HEK293T (cell line): ENCODE measurements around the gene CLDN6.

ENCODE experiments used
- CTCF ChIA-PET: fragments of 350-600 bp; formaldehyde crosslinking; extraction: SDS; loops from one replicate; lab custom pipeline; 2021; ENCODE audit warnings: antibody characterized with exemption, inconsistent platforms; lab: Yijun Ruan, JAX
- POLR2A ChIA-PET: fragments of 350-600 bp; formaldehyde crosslinking; extraction: SDS; loops from one replicate; lab custom pipeline; 2020; ENCODE audit warnings: antibody characterized with exemption, inconsistent platforms; lab: Yijun Ruan, JAX
- DNase-seq: peaks from one replicate; pipeline ENCODE4 v3.0.0; 2012; ENCODE audit warnings: mixed read lengths; ENCODE audit errors: extremely low spot score
- ARNT ChIP-seq: fragments of 450-650 bp; IDR thresholded peaks from 2 replicates; pipeline ENCODE4 v1.6.1; 2017; ENCODE audit warnings: mild to moderate bottlenecking
- BHLHE40 ChIP-seq: fragments of 450-650 bp; IDR thresholded peaks from 2 replicates; pipeline ENCODE4 v1.6.1; 2016; ENCODE audit warnings: mild to moderate bottlenecking, moderate library complexity, borderline replicate concordance
- CTBP1 ChIP-seq: fragments of 450-650 bp; IDR thresholded peaks from 2 replicates; pipeline ENCODE4 v1.6.1; 2016; ENCODE audit warnings: borderline replicate concordance
- ELF4 ChIP-seq: fragments of 450-650 bp; IDR thresholded peaks from 2 replicates; pipeline ENCODE4 v1.6.1; 2017; ENCODE audit warnings: antibody characterized with exemption
- FOXA1 ChIP-seq: fragments of 450-650 bp; IDR thresholded peaks from 2 replicates; pipeline ENCODE4 v1.6.1; 2016; ENCODE audit warnings: mild to moderate bottlenecking
- FOXK2 ChIP-seq: fragments of 450-650 bp; IDR thresholded peaks from 2 replicates; pipeline ENCODE4 v1.6.1; 2016; ENCODE audit warnings: mild to moderate bottlenecking
- FOXM1 ChIP-seq: fragments of 450-650 bp; IDR thresholded peaks from 2 replicates; pipeline ENCODE4 v1.6.1; 2017; ENCODE audit warnings: mild to moderate bottlenecking, borderline replicate concordance
- HDGF ChIP-seq: fragments of 450-650 bp; IDR thresholded peaks from 2 replicates; pipeline ENCODE4 v1.6.1; 2017; ENCODE audit warnings: antibody characterized with exemption, borderline replicate concordance
- L3MBTL2 ChIP-seq: fragments of 450-650 bp; conservative IDR thresholded peaks from 2 replicates; pipeline ENCODE4 v1.6.1; 2016; ENCODE audit warnings: mild to moderate bottlenecking
- LEF1 ChIP-seq: fragments of 450-650 bp; IDR thresholded peaks from 2 replicates; pipeline ENCODE4 v1.6.1; 2017; ENCODE audit warnings: mild to moderate bottlenecking, borderline replicate concordance
- NFRKB ChIP-seq: fragments of 450-650 bp; IDR thresholded peaks from 2 replicates; pipeline ENCODE4 v1.6.1; 2016; ENCODE audit warnings: mild to moderate bottlenecking, moderate library complexity
- PKNOX1 ChIP-seq: fragments of 450-650 bp; IDR thresholded peaks from 2 replicates; pipeline ENCODE4 v1.6.1; 2016
- SP1 ChIP-seq: fragments of 450-650 bp; IDR thresholded peaks from 2 replicates; pipeline ENCODE4 v1.6.1; 2017
- SUZ12 ChIP-seq: fragments of 450-650 bp; IDR thresholded peaks from 2 replicates; pipeline ENCODE4 v1.6.1; 2016; ENCODE audit warnings: mild to moderate bottlenecking
- TARDBP ChIP-seq: fragments of 450-650 bp; IDR thresholded peaks from 2 replicates; pipeline ENCODE4 v1.6.1; 2016
- ZNF384 ChIP-seq: fragments of 450-650 bp; IDR thresholded peaks from 2 replicates; pipeline ENCODE4 v1.6.1; 2016

CLDN6 gene

GRCh38 chr16:3019594-3020246 lies 1.7 kb upstream of the CLDN6 start:
- TF ChIP-seq L3MBTL2: no peak
- TF ChIP-seq FOXA1: no peak
- no peak for TF ChIP-seq BHLHE40
- no peak for TF ChIP-seq FOXM1
- TF ChIP-seq CTBP1: no peak
- TF ChIP-seq ZNF384: no peak
- no peak for TF ChIP-seq ELF4
- TF ChIP-seq TARDBP: no peak
- TF ChIP-seq HDGF: no peak
- no peak for TF ChIP-seq ARNT
- TF ChIP-seq NFRKB: no peak
- TF ChIP-seq PKNOX1: no peak
- TF ChIP-seq SUZ12: no peak
- TF ChIP-seq SP1: no peak
- TF ChIP-seq FOXK2: no peak
- no peak for TF ChIP-seq LEF1
- DNase-seq: no peak
- CTCF ChIA-PET: interaction anchor here (0.5 to 4.5 kb wide), 4 partner anchors 8 to 98 kb away, joined by 3 to 38 read pairs (median 6); no protein-coding TSS in a partner anchor
- POLR2A ChIA-PET: interaction anchor here (0.6 to 7.2 kb wide), 16 partner anchors 9 to 100 kb away, joined by 3 to 60 read pairs (median 7); partner anchors contain the start of genes CLDN9, PAQR4 and PKMYT1

- ChIA-PET POLR2A (no interaction called here), CTCF (no interaction called here)
- DNase-seq: no peak
- TF ChIP-seq NFRKB: no peak
Measured at GRCh38 chr16:3017344-3017743, 639 bp downstream of the CLDN6 start.

- DNase-seq: no peak
- CTCF ChIA-PET: no interaction called here
- TF ChIP-seq SP1 (no peak), L3MBTL2 (no peak), FOXK2 (no peak), FOXM1 (no peak), ZNF384 (no peak), ELF4 (no peak), BHLHE40 (no peak), CTBP1 (no peak), HDGF (no peak), TARDBP (no peak), LEF1 (no peak), ARNT (no peak), FOXA1 (no peak), PKNOX1 (no peak), NFRKB (no peak), SUZ12 (no peak)
- POLR2A ChIA-PET: no interaction called here
Measured at GRCh38 chr16:3015865-3016521, 2.0 kb downstream of the CLDN6 start.

GRCh38 chr16:3014971-3015370 lies 3.0 kb downstream of the CLDN6 start:
- ChIA-PET POLR2A (no interaction called here), CTCF (no interaction called here)
- DNase-seq: no peak
- TF ChIP-seq BHLHE40 (no peak), HDGF (no peak), ELF4 (no peak), SUZ12 (no peak), L3MBTL2 (no peak), ARNT (no peak), PKNOX1 (no peak), CTBP1 (no peak), FOXM1 (no peak), FOXA1 (no peak), LEF1 (no peak), ZNF384 (no peak), NFRKB (no peak), TARDBP (no peak), FOXK2 (no peak), SP1 (no peak)

GRCh38 chr16:3013998-3014690 lies 3.8 kb downstream of the CLDN6 start:
- no peak for DNase-seq
- TF ChIP-seq ARNT (no peak), SP1 (no peak), ZNF384 (no peak), SUZ12 (no peak), ELF4 (no peak), PKNOX1 (no peak), NFRKB (no peak), LEF1 (no peak), FOXM1 (no peak), HDGF (no peak), BHLHE40 (no peak), L3MBTL2 (no peak), TARDBP (no peak), CTBP1 (no peak), FOXK2 (no peak)
- CTCF ChIA-PET: interaction anchor here (0.8 kb wide), 1 partner anchor 17 kb away, joined by 3 read pairs; no protein-coding TSS in a partner anchor
- POLR2A ChIA-PET: interaction anchor here (0.7 kb wide), 1 partner anchor 31 kb away, joined by 3 read pairs; no protein-coding TSS in a partner anchor
